Activated CD8-positive, alpha-beta memory T cell treated with anti-CD3 and anti-CD28 coated beads, Interleukin-2, amount 10 ng/mL, durations not matched to agents 7 days and 5 days (primary cell): ENCODE data around the gene NUTF2. TPM values are rescaled to one million over a fixed set of nuclear protein-coding genes. Genes with fewer than 3 reads are reported as not detected.
A peak's percentile ranks its signal among the peaks of the same experiment; 100 is the strongest.

ENCODE experiments used
- ATAC-seq: fragments of 150-1000 bp; cut with Tn5 transposase; one replicate; pipeline ENCODE4 v1.10.0; 2021; ENCODE audit warnings: moderate library complexity
- CTCF ChIA-PET: fragments of 350-600 bp; sonication (Branson Sonifier 250); formaldehyde crosslinking; loops from one replicate; lab custom pipeline; 2021; ENCODE audit warnings: antibody characterized with exemption; lab: Charles Lee
- DNase-seq: peaks from one replicate; pipeline ENCODE4 v3.0.0-alpha.2; 2020
- H3K27ac Mint-ChIP-seq: one replicate; pipeline ENCODE4 v1.8.0; 2021; ENCODE audit warnings: mild to moderate bottlenecking, mixed read lengths
- H3K27me3 Mint-ChIP-seq: one replicate; pipeline ENCODE4 v1.8.0; 2021; ENCODE audit warnings: mixed read lengths
- H3K36me3 Mint-ChIP-seq: one replicate; pipeline ENCODE4 v1.8.0; 2021; ENCODE audit warnings: mild to moderate bottlenecking, mixed read lengths
- H3K4me1 Mint-ChIP-seq: one replicate; pipeline ENCODE4 v1.8.0; 2021; ENCODE audit warnings: mixed read lengths
- H3K4me3 Mint-ChIP-seq: one replicate; pipeline ENCODE4 v1.8.0; 2021; ENCODE audit warnings: mild to moderate bottlenecking, moderate library complexity, mixed read lengths
- H3K9me3 Mint-ChIP-seq: one replicate; pipeline ENCODE4 v1.8.0; 2022; ENCODE audit warnings: low read depth, mixed read lengths
- total RNA-seq, 2 experiments: library from RNA; stranded (reverse); gene quantifications; one replicate each; pipeline ENCODE4 v1.2.3, GENCODE V29; 2021

The NUTF2 gene
- 100 to 1,000 TPM; 114 to 137 TPM for total RNA-seq

GRCh38 chr16:67846320-67847063 lies at the start of gene NUTF2:
NUTF2 (plus strand) TSS chr16:67846933; CDS start chr16:67865131, 18,198 bp downstream.
- no peaks in the 10 kb centered on the region for H3K27me3 Mint-ChIP-seq
- H3K4me1 Mint-ChIP-seq = peaks cover 52% of the 10 kb centered on the region
- CTCF ChIA-PET = interaction anchor here (0.7 to 4.5 kb wide), 9 partner anchors 13 to 325 kb away, joined by 3 to 38 read pairs (median 4); partner anchors contain the start of genes RANBP10 and TSNAXIP1

DNA sequence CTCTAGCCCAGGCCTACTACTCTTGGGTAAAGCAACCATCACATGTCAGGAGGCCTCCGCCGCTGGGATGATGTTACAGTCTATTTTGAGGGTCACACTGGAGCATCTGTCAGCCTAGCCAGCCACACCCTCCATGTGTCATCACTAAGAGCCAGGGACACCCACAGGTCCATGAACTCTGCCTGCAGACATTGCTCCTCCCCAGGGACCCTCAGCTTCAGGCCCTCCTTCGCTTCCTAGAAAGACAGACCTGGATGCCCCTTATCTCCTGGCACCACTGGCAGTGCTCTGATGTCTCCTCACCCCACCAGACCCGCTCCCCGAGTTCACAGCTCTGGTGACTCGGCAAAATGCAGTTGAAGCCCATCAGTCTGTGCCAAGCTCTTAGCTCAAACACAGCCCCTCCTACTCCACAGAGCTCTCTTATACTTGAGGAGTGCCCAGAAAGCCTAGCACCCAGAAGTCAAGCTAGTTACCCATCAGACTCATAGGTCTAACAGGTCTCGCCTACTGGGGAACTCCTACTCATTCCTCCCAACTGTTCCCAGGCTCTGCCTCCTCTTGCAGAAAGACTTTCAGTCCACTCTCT lies 46.3 kb upstream of the NUTF2 start:
- Mint-ChIP-seq H3K36me3 (peaks cover 43% of the 10 kb centered on the region), H3K9me3 (no peaks in the 10 kb centered on the region), H3K4me1 (peaks cover 50% of the 10 kb centered on the region), H3K27me3 (no peaks in the 10 kb centered on the region), H3K4me3 (no peak overlapping the region), H3K27ac (peak overlapping the region; percentile 45)
- CTCF ChIA-PET = interaction anchor here (0.7 to 5.3 kb wide), 4 partner anchors 13 to 280 kb away, joined by 4 to 54 read pairs (median 5); no protein-coding TSS in a partner anchor
- ATAC-seq (no peak), DNase-seq (no peak)

More at GRCh38 chr16:67846320-67847063, at the start of gene NUTF2:
- Mint-ChIP-seq H3K27ac (peak within 1 kb of the TSS; percentile 91), H3K4me3 (peak within 1 kb of the TSS; percentile 79), H3K9me3 (no peaks in the 10 kb centered on the region), H3K36me3 (peaks cover 12% of the 10 kb centered on the region)
- DNase-seq (peak; percentile 98), ATAC-seq (peak; percentile 69)

DNA sequence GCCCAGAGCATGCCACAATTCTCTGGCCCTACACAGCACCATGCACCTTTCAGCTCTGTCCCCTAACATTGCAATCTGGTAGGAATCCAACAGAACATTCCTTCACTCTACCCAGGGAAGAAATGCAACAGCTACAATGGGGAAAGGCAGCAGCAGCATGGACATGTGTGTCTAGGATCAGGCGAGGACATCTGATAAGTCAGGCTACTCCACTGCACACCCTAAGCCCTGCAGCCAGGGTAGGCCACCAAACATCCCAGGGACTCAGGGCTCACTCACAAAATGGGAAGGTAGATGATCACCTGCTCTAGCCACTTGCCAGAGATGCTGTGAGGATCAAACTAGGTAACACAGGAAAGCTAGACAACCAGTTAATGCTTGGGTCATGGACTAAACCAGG lies 45.5 kb upstream of the NUTF2 start:
- H3K27me3 Mint-ChIP-seq = no peaks in the 10 kb centered on the region
- peaks cover 54% of the 10 kb centered on the region for H3K4me1 Mint-ChIP-seq
- H3K36me3 Mint-ChIP-seq = peaks cover 43% of the 10 kb centered on the region
- DNase-seq (no peak), ATAC-seq (no peak)
- no peak overlapping the region for H3K4me3 Mint-ChIP-seq
- CTCF ChIA-PET = interaction anchor here (0.9 to 5.3 kb wide), 6 partner anchors 12 to 281 kb away, joined by 3 to 54 read pairs (median 4); no protein-coding TSS in a partner anchor
- H3K27ac Mint-ChIP-seq = peak overlapping the region; percentile 82
- H3K9me3 Mint-ChIP-seq = no peaks in the 10 kb centered on the region

DNA sequence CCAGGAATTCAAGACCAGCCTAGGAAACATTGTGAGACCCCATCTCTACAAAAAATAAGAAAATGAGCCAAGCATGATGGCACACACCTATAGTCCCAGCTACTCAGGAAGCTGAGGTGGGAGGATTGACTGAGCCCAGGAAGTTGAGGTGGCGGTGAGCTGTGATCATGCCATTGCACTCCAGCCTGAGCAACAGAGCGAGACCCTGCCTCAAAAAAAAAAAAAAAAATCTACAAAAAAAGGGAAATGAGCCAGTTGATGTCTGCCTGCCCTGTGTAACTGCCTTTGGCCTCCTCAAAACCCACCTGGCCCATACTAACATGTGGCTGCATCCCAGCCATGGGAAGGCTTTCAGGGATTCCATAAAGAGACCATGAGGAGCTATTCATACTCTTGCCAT lies 44.9 kb upstream of the NUTF2 start:
- DNase-seq (peak; percentile 76), ATAC-seq (no peak)
- H3K9me3 Mint-ChIP-seq = no peaks in the 10 kb centered on the region
- H3K4me1 Mint-ChIP-seq = peaks cover 53% of the 10 kb centered on the region
- CTCF ChIA-PET = interaction anchor here (0.8 to 5.3 kb wide), 7 partner anchors 11 to 281 kb away, joined by 3 to 54 read pairs (median 4); no protein-coding TSS in a partner anchor
- H3K36me3 Mint-ChIP-seq = peaks cover 43% of the 10 kb centered on the region
- H3K27ac Mint-ChIP-seq = peak overlapping the region; percentile 82
- H3K4me3 Mint-ChIP-seq = peak overlapping the region; percentile 26
- H3K27me3 Mint-ChIP-seq = no peaks in the 10 kb centered on the region

DNA sequence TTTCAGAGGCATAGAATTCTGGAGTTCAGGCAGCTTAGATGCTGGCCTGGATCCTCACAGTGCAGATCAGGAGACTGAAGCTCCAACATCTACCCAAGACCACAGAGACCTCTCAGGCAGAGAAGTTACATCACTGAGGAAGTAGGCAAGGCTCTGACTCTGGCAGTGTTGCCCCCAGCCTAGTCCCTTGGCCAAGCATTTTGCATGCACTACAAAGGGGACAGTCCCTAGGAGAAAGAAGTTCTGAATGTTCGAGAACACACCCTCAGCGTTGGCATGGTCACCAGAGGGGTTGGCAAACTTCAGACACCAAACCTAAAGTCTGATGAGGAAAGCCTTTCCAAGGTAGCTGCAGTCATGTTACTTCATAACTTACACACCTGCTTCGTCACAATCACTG lies 42.8 kb upstream of the NUTF2 start:
- DNase-seq (no peak), ATAC-seq (no peak)
- peak overlapping the region; percentile 47 for H3K27ac Mint-ChIP-seq
- CTCF ChIA-PET = interaction anchor here (0.7 to 5.3 kb wide), 5 partner anchors 12 to 283 kb away, joined by 3 to 54 read pairs (median 3); no protein-coding TSS in a partner anchor
- no peak overlapping the region for H3K4me3 Mint-ChIP-seq
- peaks cover 59% of the 10 kb centered on the region for H3K4me1 Mint-ChIP-seq
- peaks cover 38% of the 10 kb centered on the region for H3K36me3 Mint-ChIP-seq
- no peaks in the 10 kb centered on the region for H3K9me3 Mint-ChIP-seq
- H3K27me3 Mint-ChIP-seq = no peaks in the 10 kb centered on the region

GRCh38 chr16:67804853-67805542 lies 41.7 kb upstream of the NUTF2 start:
- H3K27me3 Mint-ChIP-seq = no peaks in the 10 kb centered on the region
- CTCF ChIA-PET = interaction anchor here (0.6 to 5.3 kb wide), 3 partner anchors 11 to 99 kb away, joined by 3 to 54 read pairs (median 4); no protein-coding TSS in a partner anchor
- peak overlapping the region; percentile 92 for H3K4me3 Mint-ChIP-seq
- no peak for DNase-seq
- peak overlapping the region; percentile 89 for H3K27ac Mint-ChIP-seq
- H3K4me1 Mint-ChIP-seq = peaks cover 55% of the 10 kb centered on the region
- peaks cover 31% of the 10 kb centered on the region for H3K36me3 Mint-ChIP-seq
- no peak for ATAC-seq
- H3K9me3 Mint-ChIP-seq = no peaks in the 10 kb centered on the region

DNA sequence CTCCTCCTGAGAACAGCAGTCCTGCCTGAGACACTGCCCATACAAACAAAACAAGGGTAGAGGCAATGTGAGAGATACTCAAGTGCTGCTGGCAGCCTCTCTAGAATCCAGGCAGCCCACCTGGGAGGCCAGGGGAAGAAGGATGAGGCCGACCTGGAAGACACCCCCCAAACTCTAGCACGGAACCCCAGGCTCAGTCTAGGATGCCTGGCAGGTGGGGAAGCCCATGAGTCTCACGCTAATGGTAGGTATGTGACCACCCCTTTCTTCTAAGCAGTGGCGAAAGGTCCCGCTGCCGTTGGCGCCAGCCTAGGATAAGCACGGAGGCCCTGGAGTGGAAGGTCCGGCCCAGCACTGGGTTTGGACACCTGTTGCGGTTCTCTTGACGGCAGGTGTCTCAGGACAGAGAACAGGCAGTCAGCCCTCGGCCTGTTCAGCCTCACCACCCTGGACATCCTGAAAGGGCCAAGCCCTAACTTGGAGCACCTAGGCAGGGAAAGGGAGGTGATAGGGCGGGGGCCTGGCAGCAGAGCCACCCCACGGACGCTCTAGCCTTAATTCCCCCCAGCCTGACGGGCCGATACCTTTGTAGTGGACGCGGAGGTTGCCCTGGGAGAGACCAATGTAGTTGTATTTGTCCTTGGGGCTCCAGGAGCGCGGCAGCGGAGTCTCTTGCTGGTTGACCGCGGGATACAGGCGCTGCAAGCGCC lies 40.9 kb upstream of the NUTF2 start:
- CTCF ChIA-PET = interaction anchor here (0.8 to 3.1 kb wide), 11 partner anchors 9 to 284 kb away, joined by 3 to 60 read pairs (median 4); partner anchors contain the start of gene NUTF2
- H3K9me3 Mint-ChIP-seq = no peaks in the 10 kb centered on the region
- peak overlapping the region; percentile 89 for H3K27ac Mint-ChIP-seq
- H3K27me3 Mint-ChIP-seq = no peaks in the 10 kb centered on the region
- DNase-seq = no peak
- peaks cover 31% of the 10 kb centered on the region for H3K36me3 Mint-ChIP-seq
- H3K4me3 Mint-ChIP-seq = peak overlapping the region; percentile 92
- H3K4me1 Mint-ChIP-seq = peaks cover 50% of the 10 kb centered on the region
- ATAC-seq = no peak

DNA sequence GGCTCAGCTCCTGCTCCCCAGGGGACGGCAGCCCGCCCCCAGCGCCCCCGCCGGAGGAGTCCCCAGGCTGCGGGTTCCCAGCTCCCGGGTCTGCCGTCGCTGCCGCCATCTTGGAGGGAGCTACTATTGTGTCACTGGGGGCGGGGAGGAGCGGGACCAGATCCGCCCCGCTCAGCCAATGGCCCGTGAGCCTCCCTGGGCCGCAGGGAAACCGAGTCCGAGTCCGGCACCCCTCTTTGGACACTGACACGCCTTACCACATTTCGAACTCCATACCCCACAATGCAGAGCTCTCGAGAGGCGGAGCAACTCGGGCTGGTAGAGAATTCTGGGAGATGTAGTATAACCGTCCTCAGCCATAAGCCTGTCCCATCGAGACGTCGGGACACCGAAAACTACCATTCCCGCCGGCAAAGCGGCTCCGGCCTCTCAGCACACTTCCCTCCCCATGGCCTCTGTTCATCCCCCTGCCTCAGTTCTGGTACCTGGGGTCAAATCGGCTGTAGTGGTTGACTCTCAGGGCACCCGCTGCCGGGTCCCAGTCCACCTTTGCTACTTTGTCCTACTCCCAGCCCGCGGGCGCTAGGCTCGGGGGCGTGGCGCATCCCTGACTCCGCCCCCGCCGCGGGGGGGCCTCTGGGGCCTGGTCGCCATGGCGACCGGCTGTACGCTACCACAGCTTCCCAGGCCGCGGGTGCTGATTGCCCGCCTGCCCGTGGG lies 40.1 kb upstream of the NUTF2 start, which contains the start of the genes RANBP10 and TSNAXIP1:
Gene RANBP10, minus strand, starts transcription at position 133 of the 720 bp plus-strand sequence. Its CDS starts 24 bp downstream, at position 109.
Gene TSNAXIP1, plus strand, starts transcription at position 462 of the 720 bp plus-strand sequence. CDS start 261 bp downstream, outside the sequence.
- Mint-ChIP-seq H3K4me1 (peaks cover 44% of the 10 kb centered on the region), H3K36me3 (peaks cover 27% of the 10 kb centered on the region), H3K4me3 (peak within 1 kb of the TSS; percentile 92), H3K27me3 (peaks cover under 1% of the 10 kb centered on the region), H3K9me3 (no peaks in the 10 kb centered on the region), H3K27ac (peak within 1 kb of the TSS; percentile 89)
- peak; percentile 99 for DNase-seq
- CTCF ChIA-PET = interaction anchor here (0.6 to 3.1 kb wide), 14 partner anchors 10 to 285 kb away, joined by 3 to 60 read pairs (median 4); partner anchors contain the start of gene NUTF2
- peak; percentile 95 for ATAC-seq

DNA sequence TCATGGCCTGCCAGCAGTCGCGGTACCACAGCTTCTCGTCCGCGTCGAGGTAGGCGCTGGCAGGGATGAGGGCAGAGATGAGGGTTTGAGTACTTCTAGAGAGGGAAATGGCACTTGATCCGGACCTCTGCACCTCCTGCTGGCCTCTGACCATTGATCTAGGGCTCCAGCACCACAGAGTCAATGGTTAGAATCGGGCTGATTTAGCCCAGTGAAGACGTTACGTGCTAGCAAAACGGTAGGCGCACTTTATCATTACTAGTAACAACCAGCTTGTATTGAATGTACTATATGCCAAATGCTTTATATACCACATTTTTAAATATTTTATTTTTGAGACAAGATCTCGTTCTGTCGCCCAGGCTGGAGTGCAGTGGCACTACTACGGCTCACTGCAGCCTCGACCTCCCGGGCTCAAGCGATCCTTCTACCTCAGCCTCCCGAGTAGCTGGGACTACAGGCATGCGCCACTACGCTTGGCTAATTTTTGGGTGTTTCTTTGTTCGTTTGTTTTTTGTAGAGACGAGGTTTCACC lies 39.5 kb upstream of the NUTF2 start:
- no peak for ATAC-seq
- CTCF ChIA-PET = interaction anchor here (0.6 to 3.1 kb wide), 14 partner anchors 9 to 286 kb away, joined by 3 to 60 read pairs (median 4); partner anchors contain the start of gene NUTF2
- DNase-seq = no peak
- H3K27ac Mint-ChIP-seq = peak overlapping the region; percentile 46
- H3K4me3 Mint-ChIP-seq = peak overlapping the region; percentile 92
- peaks cover 37% of the 10 kb centered on the region for H3K4me1 Mint-ChIP-seq
- no peaks in the 10 kb centered on the region for H3K9me3 Mint-ChIP-seq
- H3K36me3 Mint-ChIP-seq = peaks cover 21% of the 10 kb centered on the region
- H3K27me3 Mint-ChIP-seq = peaks cover 5% of the 10 kb centered on the region

DNA sequence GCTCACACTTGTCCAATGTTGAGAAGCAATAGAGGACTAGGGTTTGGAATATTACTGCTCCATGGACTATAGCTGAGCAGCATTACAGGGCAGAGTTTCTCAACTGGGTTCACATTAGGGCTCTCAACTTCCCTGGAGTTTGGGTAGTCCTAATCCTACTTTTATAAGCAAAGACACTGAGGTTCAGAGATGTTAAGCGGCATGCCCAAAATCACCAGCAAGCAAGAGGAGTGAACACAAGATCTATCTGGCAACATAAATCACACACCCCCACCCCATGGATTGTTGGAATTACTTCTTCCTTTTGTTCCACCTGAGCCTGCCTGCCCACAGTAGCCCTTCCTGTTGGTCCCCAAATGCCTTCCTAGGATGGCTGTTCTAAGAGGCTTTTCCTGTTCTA lies 34.8 kb upstream of the NUTF2 start:
- Mint-ChIP-seq H3K9me3 (no peaks in the 10 kb centered on the region), H3K4me3 (no peak overlapping the region), H3K27ac (no peak overlapping the region), H3K36me3 (no peaks in the 10 kb centered on the region), H3K4me1 (peaks cover 11% of the 10 kb centered on the region), H3K27me3 (peaks cover 5% of the 10 kb centered on the region)
- DNase-seq (no peak), ATAC-seq (no peak)
- CTCF ChIA-PET = interaction anchor here (2.1 kb wide), 1 partner anchor 70 kb away, joined by 4 read pairs; no protein-coding TSS in a partner anchor

DNA sequence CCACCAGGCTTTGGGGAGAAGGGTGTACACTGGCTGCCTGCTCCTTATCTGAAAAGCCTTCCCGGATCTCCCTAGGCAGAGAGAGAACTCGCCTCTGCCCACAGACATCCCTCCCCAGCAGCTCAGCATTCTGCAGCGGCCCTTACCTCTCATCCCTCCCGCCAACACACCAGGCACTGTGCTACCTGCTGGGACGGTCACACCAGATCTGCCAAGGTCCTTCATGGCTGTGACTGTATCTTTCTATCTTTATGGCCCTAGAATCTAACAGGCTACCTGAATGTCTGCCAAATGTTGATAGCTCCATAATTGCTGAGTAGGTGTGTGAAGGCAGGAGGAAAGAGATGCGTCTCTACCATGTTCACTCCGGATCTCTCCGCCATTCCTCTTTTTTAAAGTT lies 32.2 kb upstream of the NUTF2 start:
- Mint-ChIP-seq H3K4me3 (no peak overlapping the region), H3K27ac (no peak overlapping the region), H3K4me1 (peaks cover 5% of the 10 kb centered on the region), H3K9me3 (no peaks in the 10 kb centered on the region), H3K36me3 (no peaks in the 10 kb centered on the region), H3K27me3 (peaks cover 5% of the 10 kb centered on the region)
- CTCF ChIA-PET = interaction anchor here (0.7 to 4.6 kb wide), 12 partner anchors 12 to 495 kb away, joined by 3 to 71 read pairs (median 20); partner anchors contain the start of genes CARMIL2, GFOD2, NRN1L and PSMB10
- DNase-seq = no peak
- ATAC-seq = no peak
